Measurements from ENCODE around the gene RPS6KA6. TPM values are rescaled to one million over a fixed set of nuclear protein-coding genes. Genes with fewer than 3 reads are reported as not detected.

RPS6KA6 gene
- total RNA-seq, 2 experiments from 2014 or later = not detected

GRCh38 chrX:84174348-84174747 lies 13.7 kb downstream of the RPS6KA6 start:
- no peaks in the 10 kb centered on the region for H3K27me3 Mint-ChIP-seq
- ChIA-PET CTCF (no interaction called here), POLR2A (no interaction called here)
- Histone ChIP-seq H3K27ac (ENCODE audit: low read depth in 1 of 2, low read length in 2 of 2) (no peak overlapping the region), H3K4me3 (ENCODE audit: low read length) (no peak overlapping the region), H3K36me3 (ENCODE audit: insufficient read depth, low read length) (no peaks in the 10 kb centered on the region), H3K27me3 (ENCODE audit: control insufficient read depth in 1 of 2, insufficient read depth in 2 of 2, low read length in 2 of 2) (no peaks in the 10 kb centered on the region), H3K4me1 (ENCODE audit: insufficient read depth, low read length) (no peaks in the 10 kb centered on the region), H3K9me3 (ENCODE audit: control insufficient read depth in 1 of 2, insufficient read depth in 1 of 2, low read length in 2 of 2) (no peaks in the 10 kb centered on the region)
- DNase-seq (no peak), ATAC-seq (ENCODE audit: poor library complexity) (no peak)
- H3K4me1 Mint-ChIP-seq (ENCODE audit: low read depth) = no peaks in the 10 kb centered on the region
- TF ChIP-seq CTCF (IDR thresholded peaks at IDR 0.05) = no peak
- no peak overlapping the region for H3K4me3 Mint-ChIP-seq
- no peaks in the 10 kb centered on the region for H3K36me3 Mint-ChIP-seq (ENCODE audit: low read depth)
- intact Hi-C loops (cut with DNase I, micrococcal nuclease) = no loop called here
- no peak overlapping the region for H3K27ac Mint-ChIP-seq
- H3K9me3 Mint-ChIP-seq = peaks cover 3% of the 10 kb centered on the region

- TF ChIP-seq CTCF (IDR thresholded peaks at IDR 0.05) = no peak
- Histone ChIP-seq H3K4me3 (ENCODE audit: low read length) (no peak overlapping the region), H3K36me3 (ENCODE audit: insufficient read depth, low read length) (no peaks in the 10 kb centered on the region), H3K27ac (ENCODE audit: low read depth in 1 of 2, low read length in 2 of 2) (no peak overlapping the region), H3K27me3 (ENCODE audit: control insufficient read depth in 1 of 2, insufficient read depth in 2 of 2, low read length in 2 of 2) (no peaks in the 10 kb centered on the region), H3K9me3 (ENCODE audit: control insufficient read depth in 1 of 2, insufficient read depth in 1 of 2, low read length in 2 of 2) (no peaks in the 10 kb centered on the region), H3K4me1 (ENCODE audit: insufficient read depth, low read length) (no peaks in the 10 kb centered on the region)
- H3K4me1 Mint-ChIP-seq (ENCODE audit: low read depth) = no peaks in the 10 kb centered on the region
- H3K27me3 Mint-ChIP-seq = no peaks in the 10 kb centered on the region
- ChIA-PET POLR2A (no interaction called here), CTCF (no interaction called here)
- H3K27ac Mint-ChIP-seq = no peak overlapping the region
- H3K9me3 Mint-ChIP-seq = peaks cover 3% of the 10 kb centered on the region
- intact Hi-C loops (cut with DNase I, micrococcal nuclease) = no loop called here
- no peaks in the 10 kb centered on the region for H3K36me3 Mint-ChIP-seq (ENCODE audit: low read depth)
- no peak for DNase-seq
- no peak overlapping the region for H3K4me3 Mint-ChIP-seq
- ATAC-seq (ENCODE audit: poor library complexity) = no peak
Observed at GRCh38 chrX:84170931-84171330, 17.1 kb downstream of the RPS6KA6 start.

GRCh38 chrX:84168574-84168973 lies 19.4 kb downstream of the RPS6KA6 start:
- intact Hi-C loops (cut with DNase I, micrococcal nuclease) = no loop called here
- ATAC-seq (ENCODE audit: poor library complexity) (no peak), DNase-seq (no peak)
- Histone ChIP-seq H3K9me3 (ENCODE audit: control insufficient read depth in 1 of 2, insufficient read depth in 1 of 2, low read length in 2 of 2) (no peaks in the 10 kb centered on the region), H3K4me1 (ENCODE audit: insufficient read depth, low read length) (no peaks in the 10 kb centered on the region), H3K27ac (ENCODE audit: low read depth in 1 of 2, low read length in 2 of 2) (no peak overlapping the region), H3K4me3 (ENCODE audit: low read length) (no peak overlapping the region), H3K36me3 (ENCODE audit: insufficient read depth, low read length) (no peaks in the 10 kb centered on the region), H3K27me3 (ENCODE audit: control insufficient read depth in 1 of 2, insufficient read depth in 2 of 2, low read length in 2 of 2) (no peaks in the 10 kb centered on the region)
- TF ChIP-seq CTCF (IDR thresholded peaks at IDR 0.05) = no peak
- H3K4me3 Mint-ChIP-seq = no peak overlapping the region
- no peaks in the 10 kb centered on the region for H3K36me3 Mint-ChIP-seq (ENCODE audit: low read depth)
- POLR2A ChIA-PET = no interaction called here
- H3K27ac Mint-ChIP-seq = no peak overlapping the region
- CTCF ChIA-PET = no interaction called here
- H3K4me1 Mint-ChIP-seq (ENCODE audit: low read depth) = no peaks in the 10 kb centered on the region
- H3K9me3 Mint-ChIP-seq = peaks cover 3% of the 10 kb centered on the region
- no peaks in the 10 kb centered on the region for H3K27me3 Mint-ChIP-seq
